ENCODE results near the gene PAQR4.

Gene PAQR4

DNA sequence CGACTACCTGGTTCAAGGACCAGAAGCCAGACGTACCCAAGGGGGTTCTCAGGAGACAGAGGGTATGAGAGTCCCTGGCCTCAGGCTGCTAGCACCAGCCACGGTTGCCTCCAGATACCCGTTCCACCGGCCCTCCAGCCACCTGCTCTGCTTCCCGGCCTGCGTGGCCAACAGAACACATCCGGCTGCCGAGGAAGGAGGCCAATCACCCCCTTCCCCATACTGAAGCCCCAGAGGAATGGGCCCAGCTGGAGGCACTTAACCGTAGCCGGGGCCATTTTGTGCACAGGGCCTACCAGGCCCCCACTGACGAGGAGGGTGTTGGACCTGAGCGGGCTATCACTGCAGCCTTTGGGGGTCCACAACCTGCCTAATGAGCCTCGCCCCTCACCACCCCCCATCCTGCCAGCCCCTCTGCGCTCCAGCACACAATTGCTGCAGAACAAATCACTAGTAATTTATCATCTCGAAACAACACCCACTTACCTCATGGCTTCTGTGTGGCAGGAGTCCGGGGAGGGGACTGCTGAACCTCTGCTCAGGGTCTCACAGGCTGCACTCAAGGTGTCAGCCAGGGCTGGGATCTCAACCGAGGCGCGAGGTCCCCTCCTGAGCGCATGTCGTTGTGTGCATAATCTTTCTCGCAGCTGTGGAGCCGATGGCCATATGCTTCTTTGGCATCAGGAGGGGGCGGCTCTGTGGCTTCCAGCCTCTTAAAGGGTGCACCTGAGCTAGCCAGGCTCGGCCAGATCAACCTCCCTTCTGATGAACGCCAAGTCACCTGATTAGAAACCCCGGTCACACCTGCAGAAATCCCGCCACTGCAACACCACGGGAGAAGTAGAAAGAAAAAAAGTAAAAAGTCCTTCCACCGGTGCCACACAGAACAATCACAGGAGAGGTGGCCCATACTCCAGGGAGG lies 15.2 kb upstream of the PAQR4 start:
- H3K4me3 ChIP-seq (ENCODE audit: low read depth, low read length), result no peak overlapping the region
- no peak for TF ChIP-seq CTCF (conservative IDR thresholded peaks at IDR 0.05; ENCODE audit: low read depth, low read length)
- no peak for DNase-seq (ENCODE audit: low read depth)

DNA sequence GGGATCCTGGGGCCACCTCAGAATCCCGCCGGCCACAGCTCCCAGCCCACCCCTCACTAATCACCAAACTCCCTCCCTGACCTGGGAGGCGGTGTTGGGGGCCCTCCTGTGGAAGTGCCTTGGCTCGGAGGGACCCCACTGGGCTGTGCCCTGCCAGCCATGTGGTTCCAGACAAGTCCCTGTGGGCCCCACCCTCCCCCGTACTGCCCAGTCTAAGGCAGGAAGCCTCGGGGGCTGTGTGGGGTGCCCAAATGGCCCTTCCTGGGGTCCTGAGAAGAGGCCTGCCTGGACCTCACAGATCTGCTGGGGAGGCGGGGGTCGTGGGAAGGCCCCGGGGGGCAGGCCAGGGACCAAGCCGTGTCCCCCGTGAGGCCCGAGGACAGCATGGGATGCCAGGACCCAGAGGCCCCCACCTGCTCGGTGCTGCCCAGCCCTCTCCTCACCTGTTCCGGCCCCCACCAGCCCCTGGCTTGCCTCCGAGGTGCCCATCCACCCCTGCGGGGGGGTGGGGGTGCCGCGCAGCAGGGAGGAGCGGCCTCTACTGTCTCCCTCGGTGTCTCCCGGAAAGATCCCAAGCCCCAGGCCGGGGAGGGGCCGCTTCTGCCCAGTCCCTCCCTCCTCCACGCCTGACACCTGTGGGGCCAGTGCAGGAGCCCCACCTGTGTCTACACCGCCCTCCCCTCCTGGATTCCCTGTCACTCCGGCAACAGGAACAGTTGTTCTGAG lies 14.3 kb upstream of the PAQR4 start:
- DNase-seq (ENCODE audit: low read depth), result no peak
- H3K4me3 ChIP-seq (ENCODE audit: low read depth, low read length), result no peak overlapping the region
- TF ChIP-seq CTCF (conservative IDR thresholded peaks at IDR 0.05; ENCODE audit: low read depth, low read length), result no peak

DNA sequence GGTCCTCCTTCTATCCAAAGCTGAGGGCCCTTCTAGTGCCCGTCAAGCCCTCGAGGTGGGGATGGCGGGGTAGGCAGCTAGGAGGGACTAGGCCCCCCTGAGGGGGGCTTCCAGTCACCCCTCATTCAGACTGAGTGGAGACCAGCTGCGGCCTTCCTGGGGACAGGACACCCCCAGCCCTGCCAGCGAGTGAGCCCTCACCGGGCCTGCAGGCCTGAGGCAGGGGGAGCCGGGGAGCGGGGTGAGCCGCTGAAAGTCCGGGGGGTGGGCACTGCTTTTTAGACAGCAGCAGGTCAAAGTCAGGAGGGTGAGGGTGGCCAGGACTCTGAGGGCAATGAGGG lies 13.7 kb upstream of the PAQR4 start:
- DNase-seq (ENCODE audit: low read depth), result no peak
- no peak for TF ChIP-seq CTCF (conservative IDR thresholded peaks at IDR 0.05; ENCODE audit: low read depth, low read length)
- H3K4me3 ChIP-seq (ENCODE audit: low read depth, low read length), result no peak overlapping the region

- no peak overlapping the region for H3K4me3 ChIP-seq (ENCODE audit: low read depth, low read length)
- no peak for DNase-seq (ENCODE audit: low read depth)
- no peak for TF ChIP-seq CTCF (conservative IDR thresholded peaks at IDR 0.05; ENCODE audit: low read depth, low read length)
These were observed 13.2 kb upstream of the PAQR4 start for GRCh38 chr16:2955779-2956578.

GRCh38 chr16:2956579-2956956 lies 12.6 kb upstream of the PAQR4 start:
- no peak overlapping the region for H3K4me3 ChIP-seq (ENCODE audit: low read depth, low read length)
- DNase-seq (ENCODE audit: low read depth), result no peak
- TF ChIP-seq CTCF (conservative IDR thresholded peaks at IDR 0.05; ENCODE audit: low read depth, low read length), result no peak

GRCh38 chr16:2959206-2959605 lies 9.9 kb upstream of the PAQR4 start:
- H3K4me3 ChIP-seq (ENCODE audit: low read depth, low read length), result no peak overlapping the region
- no peak for TF ChIP-seq CTCF (conservative IDR thresholded peaks at IDR 0.05; ENCODE audit: low read depth, low read length)
- no peak for DNase-seq (ENCODE audit: low read depth)
